ENCODE measurements around the gene ZNF19.

DNA sequence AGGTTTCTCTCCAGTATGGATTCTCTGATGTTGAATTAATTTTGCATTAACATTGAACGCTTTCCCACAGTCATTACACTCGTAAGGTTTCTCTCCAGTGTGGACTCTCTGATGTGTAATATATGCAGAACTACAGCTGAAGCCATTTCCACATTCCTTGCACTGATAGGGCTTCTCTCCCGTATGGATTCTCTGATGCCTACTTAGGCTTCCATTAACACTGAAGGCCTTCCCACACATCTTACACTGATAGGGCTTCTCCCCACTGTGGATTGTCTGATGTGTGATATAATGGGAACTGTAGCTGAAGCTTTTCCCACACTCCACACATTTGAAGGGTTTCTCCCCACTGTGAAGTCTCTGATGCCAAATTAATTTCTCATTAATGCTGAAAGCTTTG is 40.1 kb downstream of the ZNF19 start:
- TF ChIP-seq, protein P1, sequence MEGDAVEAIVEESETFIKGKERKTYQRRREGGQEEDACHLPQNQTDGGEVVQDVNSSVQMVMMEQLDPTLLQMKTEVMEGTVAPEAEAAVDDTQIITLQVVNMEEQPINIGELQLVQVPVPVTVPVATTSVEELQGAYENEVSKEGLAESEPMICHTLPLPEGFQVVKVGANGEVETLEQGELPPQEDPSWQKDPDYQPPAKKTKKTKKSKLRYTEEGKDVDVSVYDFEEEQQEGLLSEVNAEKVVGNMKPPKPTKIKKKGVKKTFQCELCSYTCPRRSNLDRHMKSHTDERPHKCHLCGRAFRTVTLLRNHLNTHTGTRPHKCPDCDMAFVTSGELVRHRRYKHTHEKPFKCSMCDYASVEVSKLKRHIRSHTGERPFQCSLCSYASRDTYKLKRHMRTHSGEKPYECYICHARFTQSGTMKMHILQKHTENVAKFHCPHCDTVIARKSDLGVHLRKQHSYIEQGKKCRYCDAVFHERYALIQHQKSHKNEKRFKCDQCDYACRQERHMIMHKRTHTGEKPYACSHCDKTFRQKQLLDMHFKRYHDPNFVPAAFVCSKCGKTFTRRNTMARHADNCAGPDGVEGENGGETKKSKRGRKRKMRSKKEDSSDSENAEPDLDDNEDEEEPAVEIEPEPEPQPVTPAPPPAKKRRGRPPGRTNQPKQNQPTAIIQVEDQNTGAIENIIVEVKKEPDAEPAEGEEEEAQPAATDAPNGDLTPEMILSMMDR (IDR thresholded peaks at IDR 0.05; ENCODE audit: low read depth, low read length, missing input control), result no peak
- TF ChIP-seq EGR1 (IDR thresholded peaks at IDR 0.05; ENCODE audit: low read depth in 2 of 2) (no peak), YY1 (IDR thresholded peaks at IDR 0.05) (no peak), GABPA (IDR thresholded peaks at IDR 0.05 in 1 of 2, conservative IDR thresholded peaks at IDR 0.05 in 1 of 2) (no peak), TAF1 (conservative IDR thresholded peaks at IDR 0.05) (no peak), HNF4G (IDR thresholded peaks at IDR 0.05) (no peak), JUND (IDR thresholded peaks at IDR 0.05) (no peak), RAD21 (IDR thresholded peaks at IDR 0.05) (no peak)
- TF ChIP-seq, protein P2, sequence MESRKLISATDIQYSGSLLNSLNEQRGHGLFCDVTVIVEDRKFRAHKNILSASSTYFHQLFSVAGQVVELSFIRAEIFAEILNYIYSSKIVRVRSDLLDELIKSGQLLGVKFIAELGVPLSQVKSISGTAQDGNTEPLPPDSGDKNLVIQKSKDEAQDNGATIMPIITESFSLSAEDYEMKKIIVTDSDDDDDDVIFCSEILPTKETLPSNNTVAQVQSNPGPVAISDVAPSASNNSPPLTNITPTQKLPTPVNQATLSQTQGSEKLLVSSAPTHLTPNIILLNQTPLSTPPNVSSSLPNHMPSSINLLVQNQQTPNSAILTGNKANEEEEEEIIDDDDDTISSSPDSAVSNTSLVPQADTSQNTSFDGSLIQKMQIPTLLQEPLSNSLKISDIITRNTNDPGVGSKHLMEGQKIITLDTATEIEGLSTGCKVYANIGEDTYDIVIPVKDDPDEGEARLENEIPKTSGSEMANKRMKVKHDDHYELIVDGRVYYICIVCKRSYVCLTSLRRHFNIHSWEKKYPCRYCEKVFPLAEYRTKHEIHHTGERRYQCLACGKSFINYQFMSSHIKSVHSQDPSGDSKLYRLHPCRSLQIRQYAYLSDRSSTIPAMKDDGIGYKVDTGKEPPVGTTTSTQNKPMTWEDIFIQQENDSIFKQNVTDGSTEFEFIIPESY (IDR thresholded peaks at IDR 0.05), result no peak
- TF ChIP-seq, protein P3, sequence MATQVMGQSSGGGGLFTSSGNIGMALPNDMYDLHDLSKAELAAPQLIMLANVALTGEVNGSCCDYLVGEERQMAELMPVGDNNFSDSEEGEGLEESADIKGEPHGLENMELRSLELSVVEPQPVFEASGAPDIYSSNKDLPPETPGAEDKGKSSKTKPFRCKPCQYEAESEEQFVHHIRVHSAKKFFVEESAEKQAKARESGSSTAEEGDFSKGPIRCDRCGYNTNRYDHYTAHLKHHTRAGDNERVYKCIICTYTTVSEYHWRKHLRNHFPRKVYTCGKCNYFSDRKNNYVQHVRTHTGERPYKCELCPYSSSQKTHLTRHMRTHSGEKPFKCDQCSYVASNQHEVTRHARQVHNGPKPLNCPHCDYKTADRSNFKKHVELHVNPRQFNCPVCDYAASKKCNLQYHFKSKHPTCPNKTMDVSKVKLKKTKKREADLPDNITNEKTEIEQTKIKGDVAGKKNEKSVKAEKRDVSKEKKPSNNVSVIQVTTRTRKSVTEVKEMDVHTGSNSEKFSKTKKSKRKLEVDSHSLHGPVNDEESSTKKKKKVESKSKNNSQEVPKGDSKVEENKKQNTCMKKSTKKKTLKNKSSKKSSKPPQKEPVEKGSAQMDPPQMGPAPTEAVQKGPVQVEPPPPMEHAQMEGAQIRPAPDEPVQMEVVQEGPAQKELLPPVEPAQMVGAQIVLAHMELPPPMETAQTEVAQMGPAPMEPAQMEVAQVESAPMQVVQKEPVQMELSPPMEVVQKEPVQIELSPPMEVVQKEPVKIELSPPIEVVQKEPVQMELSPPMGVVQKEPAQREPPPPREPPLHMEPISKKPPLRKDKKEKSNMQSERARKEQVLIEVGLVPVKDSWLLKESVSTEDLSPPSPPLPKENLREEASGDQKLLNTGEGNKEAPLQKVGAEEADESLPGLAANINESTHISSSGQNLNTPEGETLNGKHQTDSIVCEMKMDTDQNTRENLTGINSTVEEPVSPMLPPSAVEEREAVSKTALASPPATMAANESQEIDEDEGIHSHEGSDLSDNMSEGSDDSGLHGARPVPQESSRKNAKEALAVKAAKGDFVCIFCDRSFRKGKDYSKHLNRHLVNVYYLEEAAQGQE (IDR thresholded peaks at IDR 0.05), result no peak
- TF ChIP-seq, protein P4, sequence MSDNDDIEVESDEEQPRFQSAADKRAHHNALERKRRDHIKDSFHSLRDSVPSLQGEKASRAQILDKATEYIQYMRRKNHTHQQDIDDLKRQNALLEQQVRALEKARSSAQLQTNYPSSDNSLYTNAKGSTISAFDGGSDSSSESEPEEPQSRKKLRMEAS (IDR thresholded peaks at IDR 0.05), result no peak

Data from liver (tissue), 3 donors.